Body of pancreas (tissue), 4 donors: ENCODE data around the gene TTYH2. TPM values are rescaled to one million over a fixed set of nuclear protein-coding genes. Genes with fewer than 3 reads are reported as not detected.

ENCODE experiments used
- ATAC-seq: fragments of 150-250 bp; one replicate; pipeline ENCODE4 v1.9.1; 2016
- DNase-seq, 4 donors: peaks; one replicate each; pipeline ENCODE4 v3.0.0-alpha.2; 2019
- H3K27ac ChIP-seq, 4 donors: fragments of 200-600 bp; sonication (generic); 1 replicate in 3 of 4; 2 replicates in 1 of 4; pipeline versions ENCODE4 v1.5.1 to v1.6.1; 2016 to 2019; ENCODE audit warnings: mild to moderate bottlenecking in 1 of 4, mixed read lengths in 1 of 4, moderate library complexity in 1 of 4
- H3K27me3 ChIP-seq, 2 donors: fragments of 200-600 bp; sonication (generic); one replicate each; pipeline ENCODE4 v1.6.0; 2016; ENCODE audit warnings: mild to moderate bottlenecking in 1 of 2
- H3K36me3 ChIP-seq, 2 donors: fragments of 200-600 bp; sonication (generic); replicated peaks in 1 of 2; 2 replicates each; pipeline ENCODE4 v1.5.1; 2016; ENCODE audit warnings: low read depth in 2 of 2; ENCODE audit not compliant: insufficient read depth in 1 of 2
- H3K4me1 ChIP-seq: fragments of 200-600 bp; sonication (generic); one replicate; pipeline ENCODE4 v1.6.0; 2016
- H3K4me3 ChIP-seq, 2 donors: fragments of 200-600 bp; sonication (generic); 1 replicate in 1 of 2; 2 replicates in 1 of 2; pipeline ENCODE4 v1.5.1; 2016 to 2019
- H3K9me3 ChIP-seq, 3 donors: fragments of 200-600 bp; sonication (generic); 1 replicate in 2 of 3; 2 replicates in 1 of 3; pipeline ENCODE4 v1.5.1; 2016
- CTCF ChIP-seq, 7 experiments: fragments of 450-650 bp in 4 of 7; fragments of 200-600 bp in 3 of 7; sonication (generic) in 3 of 7; IDR thresholded peaks; one replicate each; pipeline ENCODE4 v1.5.1; 2016 to 2019; ENCODE audit warnings: antibody characterized with exemption in 7 of 7
- POLR2A ChIP-seq, 3 donors: fragments of 450-650 bp; IDR thresholded peaks; one replicate each; pipeline ENCODE4 v1.6.1; 2016; ENCODE audit warnings: antibody characterized with exemption in 3 of 3, mild to moderate bottlenecking in 2 of 3
- WGBS, 2 donors: methylation state at CpG; one replicate each; pipeline ENCODE4 v1.1.5; 2017; 5-methylcytosine and 5-hydroxymethylcytosine counted together
- intact Hi-C: fragments of 100-400 bp; cut with DNase I; formaldehyde crosslinking; loops from one replicate; pipeline ENCODE4 v1.15.1; 2023
- total RNA-seq, 2 donors: library from RNA; depleted of rRNA; stranded (reverse); fragments of >200 nt; gene quantifications; one replicate each; pipeline ENCODE4 v1.1.0, GENCODE V29; 2016

Gene TTYH2
- total RNA-seq, 2 donors from 2014 or later = 8.0 to 14.8 TPM

DNA sequence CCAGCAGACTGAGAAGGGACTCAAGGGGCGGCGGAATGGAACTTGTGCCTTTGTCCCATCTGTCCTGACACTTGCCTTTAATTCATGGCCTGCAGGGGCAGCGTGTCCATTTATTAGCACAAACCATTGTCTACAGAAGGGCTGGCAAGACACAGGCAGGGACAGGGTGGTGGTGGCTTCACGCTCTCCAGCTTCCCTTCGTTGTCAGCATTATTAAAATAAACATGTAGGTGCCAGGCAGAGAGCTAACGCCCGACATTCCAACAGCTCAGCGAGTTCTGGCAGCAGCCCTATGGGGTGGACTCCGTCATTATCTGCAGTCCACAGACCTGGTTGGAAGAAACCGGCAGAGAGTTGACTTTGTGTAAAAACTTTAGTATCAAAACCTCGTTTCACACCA lies 77.0 kb downstream of the TTYH2 start:
- DNase-seq (no peak), ATAC-seq (no peak)
- 48 to 56% methylated on average over 8 to 11 of the region's 11 CpGs for WGBS, 2 donors
- Histone ChIP-seq H3K27ac (no peak overlapping the region), H3K36me3 (no peaks in the 10 kb centered on the region), H3K4me3 (no peak overlapping the region), H3K27me3 (no peaks in the 10 kb centered on the region), H3K9me3 (no peaks in the 10 kb centered on the region), H3K4me1 (no peaks in the 10 kb centered on the region)
- TF ChIP-seq POLR2A (IDR thresholded peaks at IDR 0.05) (no peak), CTCF (IDR thresholded peaks at IDR 0.05) (no peak)
- intact Hi-C loops = no loop called here

- Histone ChIP-seq H3K36me3 (no peaks in the 10 kb centered on the region), H3K27me3 (no peaks in the 10 kb centered on the region), H3K9me3 (no peaks in the 10 kb centered on the region), H3K4me3 (no peak overlapping the region), H3K4me1 (peaks cover 8% of the 10 kb centered on the region), H3K27ac (no peak overlapping the region)
- WGBS, 2 donors = 88 to 92% methylated on average over 10 of the region's 10 CpGs
- no peak for ATAC-seq
- DNase-seq = no peak
- no peak for TF ChIP-seq POLR2A (IDR thresholded peaks at IDR 0.05)
- no peak for TF ChIP-seq CTCF (IDR thresholded peaks at IDR 0.05)
- intact Hi-C loops = no loop called here
Observed at GRCh38 chr17:74292495-74292894, 79.1 kb downstream of the TTYH2 start.

DNA sequence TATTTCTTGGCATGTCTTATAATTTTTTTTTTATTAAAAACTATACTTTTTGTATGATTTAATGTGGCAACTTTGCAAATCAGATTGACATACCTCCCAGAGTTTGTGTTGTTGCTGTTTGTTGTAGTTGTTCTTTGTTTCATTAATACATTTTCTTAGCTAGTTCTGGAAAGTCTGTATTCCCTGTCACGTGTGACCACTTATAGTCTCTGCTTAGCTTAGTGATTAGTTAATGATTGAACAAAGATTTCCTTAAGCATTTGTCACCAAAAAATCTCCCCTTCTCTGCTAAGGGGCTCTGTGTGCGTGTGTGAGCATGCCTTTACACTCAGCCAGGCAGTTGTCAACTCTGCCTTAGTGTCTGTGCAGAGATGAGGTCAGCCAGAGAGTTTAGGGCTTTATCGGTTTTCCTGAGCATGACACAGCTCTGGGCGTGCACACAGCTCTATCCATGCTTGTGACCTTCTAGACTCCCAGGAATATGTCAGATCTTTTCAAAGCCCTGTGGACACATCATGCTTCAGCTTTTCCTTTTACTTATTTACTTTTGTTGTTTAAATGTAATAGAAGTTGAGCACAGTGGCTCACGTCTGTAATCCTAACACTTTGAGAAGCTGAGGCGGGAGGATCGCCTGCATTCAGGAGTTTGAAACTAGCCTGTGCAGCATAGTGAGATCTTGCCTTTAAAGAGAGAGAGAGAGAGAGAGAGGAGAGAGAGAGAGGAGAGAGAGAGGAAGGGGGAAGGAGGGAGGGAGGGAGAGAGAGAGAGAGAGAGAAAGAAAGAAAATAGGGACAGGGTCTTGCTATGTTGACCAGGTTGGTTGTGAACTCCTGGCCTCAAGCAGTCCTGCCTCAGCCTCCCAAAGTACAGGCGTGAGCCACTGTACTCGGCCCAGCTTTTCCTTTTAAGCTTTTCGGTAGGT lies 82.5 kb downstream of the TTYH2 start:
- Histone ChIP-seq H3K27me3 (no peaks in the 10 kb centered on the region), H3K9me3 (no peaks in the 10 kb centered on the region), H3K4me3 (no peak overlapping the region), H3K36me3 (no peaks in the 10 kb centered on the region), H3K4me1 (peaks cover 8% of the 10 kb centered on the region), H3K27ac (no peak overlapping the region)
- DNase-seq = no peak
- intact Hi-C loops = no loop called here
- TF ChIP-seq POLR2A (IDR thresholded peaks at IDR 0.05) (no peak), CTCF (IDR thresholded peaks at IDR 0.05) (no peak)
- no peak for ATAC-seq
- WGBS, 2 donors = 41 to 44% methylated on average over 10 of the region's 10 CpGs

GRCh38 chr17:74296548-74296936 lies 83.2 kb downstream of the TTYH2 start:
- intact Hi-C loops = no loop called here
- no peak overlapping the region for H3K4me3 ChIP-seq
- H3K27ac ChIP-seq = no peak overlapping the region
- no peaks in the 10 kb centered on the region for H3K36me3 ChIP-seq
- WGBS, 2 donors = 0 to 2% methylated on average over 5 of the region's 5 CpGs
- no peaks in the 10 kb centered on the region for H3K27me3 ChIP-seq
- DNase-seq = peak; percentile 61 to 76 (median 70)
- peaks cover 8% of the 10 kb centered on the region for H3K4me1 ChIP-seq
- no peak for TF ChIP-seq POLR2A (IDR thresholded peaks at IDR 0.05)
- TF ChIP-seq CTCF (IDR thresholded peaks at IDR 0.05) = peak; percentile 22 to 65 (median 61)
- ATAC-seq = peak; percentile 75
- no peaks in the 10 kb centered on the region for H3K9me3 ChIP-seq

DNA sequence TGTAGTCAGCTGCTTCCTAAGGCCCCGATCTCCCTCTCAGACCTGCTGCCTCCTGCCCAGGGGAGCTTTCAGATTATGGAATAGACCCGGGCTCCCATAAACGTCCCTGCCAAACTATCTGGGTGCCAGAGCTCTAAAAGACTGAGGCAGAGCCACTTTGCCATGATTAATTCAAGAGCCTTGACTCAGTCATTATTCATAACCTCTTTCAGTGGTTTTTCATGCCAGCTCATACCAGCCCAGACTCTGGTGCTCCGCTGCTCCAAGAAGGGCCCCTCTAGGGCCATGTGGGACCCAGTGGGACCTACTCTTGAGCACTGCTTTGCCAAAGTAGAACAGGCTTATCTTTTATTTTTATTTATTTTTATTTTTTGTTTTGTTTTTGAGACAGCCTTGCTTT lies 84.6 kb downstream of the TTYH2 start:
- Histone ChIP-seq H3K27me3 (no peaks in the 10 kb centered on the region), H3K27ac (no peak overlapping the region), H3K4me3 (no peak overlapping the region), H3K36me3 (no peaks in the 10 kb centered on the region), H3K4me1 (peaks cover 8% of the 10 kb centered on the region), H3K9me3 (no peaks in the 10 kb centered on the region)
- WGBS, 2 donors = 63 to 88% methylated on average over 2 to 4 of the region's 4 CpGs
- TF ChIP-seq POLR2A (IDR thresholded peaks at IDR 0.05) (no peak), CTCF (IDR thresholded peaks at IDR 0.05) (no peak)
- intact Hi-C loops = no loop called here
- DNase-seq (no peak), ATAC-seq (no peak)
